ENCODE measurements around the gene PARVB.

Gene PARVB

DNA sequence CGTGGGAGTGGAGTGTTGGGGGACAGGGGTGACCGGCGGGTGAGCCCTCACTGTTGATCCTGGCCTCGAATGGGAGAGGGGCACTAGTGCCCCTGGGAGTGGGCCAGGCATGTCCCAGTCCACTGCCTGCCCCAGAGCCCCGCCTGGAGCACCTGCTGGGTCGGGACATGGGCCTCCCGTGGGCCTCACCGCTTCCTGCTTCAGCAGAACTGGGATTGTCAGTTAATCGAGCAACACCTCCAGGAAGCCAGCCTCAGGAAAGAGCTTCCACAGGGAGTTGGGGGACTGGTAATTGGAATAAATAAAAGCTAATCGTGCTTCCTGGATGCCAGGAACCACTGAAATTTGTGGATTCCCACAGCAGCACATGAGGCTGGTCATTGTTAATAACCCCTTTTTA, 43.8 kb downstream of the PARVB start:
- peak overlapping the region in 1 of 5 donors; percentile 17 for H3K4me3 ChIP-seq (ENCODE audit: low read depth in 1 of 5, low read length in 5 of 5)
- H3K27me3 ChIP-seq (ENCODE audit: control insufficient read depth in 5 of 5, insufficient read depth in 4 of 5, low read length in 5 of 5), result no peaks in the 10 kb centered on the region
- no peaks in the 10 kb centered on the region for H3K9me3 ChIP-seq (ENCODE audit: control insufficient read depth in 5 of 5, low read length in 5 of 5)
- H3K36me3 ChIP-seq (ENCODE audit: control insufficient read depth in 5 of 5, insufficient read depth in 5 of 5, low read length in 5 of 5), result peaks cover 0 to 2% (median 0%) of the 10 kb centered on the region in 5 donors
- H3K4me1 ChIP-seq (ENCODE audit: control insufficient read depth in 5 of 5, insufficient read depth in 5 of 5, low read length in 5 of 5), result peaks cover 4 to 33% (median 18%) of the 10 kb centered on the region in 5 donors
- peak overlapping the region; percentile 50 for H3K27ac ChIP-seq (ENCODE audit: low read depth, low read length)
- peak overlapping the region in 3 of 5 donors; percentile 0 to 48 (median 21) for H3K9ac ChIP-seq (ENCODE audit: low read length in 5 of 5)

GRCh38 chr22:44068422-44069191, 44.5 kb downstream of the PARVB start:
- peaks cover 4 to 33% (median 18%) of the 10 kb centered on the region in 5 donors for H3K4me1 ChIP-seq (ENCODE audit: control insufficient read depth in 5 of 5, insufficient read depth in 5 of 5, low read length in 5 of 5)
- H3K27me3 ChIP-seq (ENCODE audit: control insufficient read depth in 5 of 5, insufficient read depth in 4 of 5, low read length in 5 of 5), result no peaks in the 10 kb centered on the region
- peaks cover 0 to 2% (median 0%) of the 10 kb centered on the region in 5 donors for H3K36me3 ChIP-seq (ENCODE audit: control insufficient read depth in 5 of 5, insufficient read depth in 5 of 5, low read length in 5 of 5)
- peak overlapping the region; percentile 50 for H3K27ac ChIP-seq (ENCODE audit: low read depth, low read length)
- H3K9ac ChIP-seq (ENCODE audit: low read length in 5 of 5), result peak overlapping the region in 1 of 5 donors; percentile 41
- no peaks in the 10 kb centered on the region for H3K9me3 ChIP-seq (ENCODE audit: control insufficient read depth in 5 of 5, low read length in 5 of 5)
- H3K4me3 ChIP-seq (ENCODE audit: low read depth in 1 of 5, low read length in 5 of 5), result peak overlapping the region in 3 of 5 donors; percentile 6 to 17 (median 11)

DNA sequence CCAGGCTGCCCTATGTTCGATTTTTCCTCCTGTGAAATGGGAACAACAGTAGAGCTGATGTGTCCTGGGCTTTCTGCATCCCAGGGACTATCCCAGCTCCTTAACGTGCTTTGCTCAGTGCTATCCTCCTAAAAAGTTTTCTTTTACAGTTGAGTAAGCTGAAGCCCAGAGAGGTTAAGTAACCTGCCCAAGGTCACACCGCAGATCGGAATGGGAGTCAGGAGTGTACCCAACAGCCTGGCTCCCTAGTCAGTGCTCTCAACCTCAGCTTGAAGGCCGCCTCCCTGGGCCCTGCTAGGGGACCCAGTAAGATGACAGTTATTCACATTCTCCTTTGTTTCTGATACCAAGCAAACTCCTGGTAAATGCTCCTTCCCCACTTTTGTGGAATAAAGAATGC, 45.9 kb downstream of the PARVB start:
- peaks cover 0 to 8% (median 2%) of the 10 kb centered on the region in 5 donors for H3K36me3 ChIP-seq (ENCODE audit: control insufficient read depth in 5 of 5, insufficient read depth in 5 of 5, low read length in 5 of 5)
- H3K9ac ChIP-seq (ENCODE audit: low read length in 5 of 5), result no peak overlapping the region
- no peak overlapping the region for H3K27ac ChIP-seq (ENCODE audit: low read depth, low read length)
- H3K9me3 ChIP-seq (ENCODE audit: control insufficient read depth in 5 of 5, low read length in 5 of 5), result no peaks in the 10 kb centered on the region
- peaks cover 4 to 33% (median 18%) of the 10 kb centered on the region in 5 donors for H3K4me1 ChIP-seq (ENCODE audit: control insufficient read depth in 5 of 5, insufficient read depth in 5 of 5, low read length in 5 of 5)
- H3K4me3 ChIP-seq (ENCODE audit: low read depth in 1 of 5, low read length in 5 of 5), result no peak overlapping the region
- H3K27me3 ChIP-seq (ENCODE audit: control insufficient read depth in 5 of 5, insufficient read depth in 4 of 5, low read length in 5 of 5), result no peaks in the 10 kb centered on the region

DNA sequence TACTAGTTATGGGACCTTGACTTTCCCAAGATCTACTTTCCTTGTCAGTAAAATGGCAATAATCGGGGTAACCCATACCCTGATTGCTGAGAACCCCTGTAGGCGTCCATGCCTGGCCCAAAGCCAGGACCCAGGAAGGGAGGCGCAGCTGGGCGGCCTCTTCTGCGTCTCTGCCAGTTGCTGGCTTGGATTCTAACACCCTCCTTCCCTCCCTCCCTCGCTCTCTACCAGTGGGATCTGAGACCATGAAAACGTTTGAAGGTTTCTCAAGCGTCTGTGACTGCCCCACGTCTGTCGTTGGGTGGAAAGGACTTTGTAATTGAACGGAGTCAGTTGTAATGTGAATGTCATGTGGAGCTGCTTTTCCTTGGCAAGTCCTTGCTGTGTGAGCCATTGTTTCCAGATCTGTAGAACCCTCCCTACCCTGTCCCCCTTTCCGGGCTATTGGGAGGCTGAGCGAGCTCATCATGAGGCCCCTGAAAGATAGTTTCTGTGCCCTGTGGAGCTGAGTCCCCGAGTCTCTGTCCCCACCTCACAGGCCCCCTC, 47.8 kb downstream of the PARVB start:
- H3K4me1 ChIP-seq (ENCODE audit: control insufficient read depth in 5 of 5, insufficient read depth in 5 of 5, low read length in 5 of 5), result peaks cover 4 to 32% (median 17%) of the 10 kb centered on the region in 5 donors
- H3K9ac ChIP-seq (ENCODE audit: low read length in 5 of 5), result no peak overlapping the region
- H3K27ac ChIP-seq (ENCODE audit: low read depth, low read length), result no peak overlapping the region
- no peak overlapping the region for H3K4me3 ChIP-seq (ENCODE audit: low read depth in 1 of 5, low read length in 5 of 5)
- no peaks in the 10 kb centered on the region for H3K27me3 ChIP-seq (ENCODE audit: control insufficient read depth in 5 of 5, insufficient read depth in 4 of 5, low read length in 5 of 5)
- peaks cover 0 to 14% (median 2%) of the 10 kb centered on the region in 5 donors for H3K36me3 ChIP-seq (ENCODE audit: control insufficient read depth in 5 of 5, insufficient read depth in 5 of 5, low read length in 5 of 5)
- H3K9me3 ChIP-seq (ENCODE audit: control insufficient read depth in 5 of 5, low read length in 5 of 5), result no peaks in the 10 kb centered on the region

GRCh38 chr22:44074337-44074984, 50.4 kb downstream of the PARVB start:
- Histone ChIP-seq H3K4me1 (ENCODE audit: control insufficient read depth in 5 of 5, insufficient read depth in 5 of 5, low read length in 5 of 5) (peaks cover 0 to 6% (median 0%) of the 10 kb centered on the region in 5 donors), H3K36me3 (ENCODE audit: control insufficient read depth in 5 of 5, insufficient read depth in 5 of 5, low read length in 5 of 5) (peaks cover 0 to 14% (median 2%) of the 10 kb centered on the region in 5 donors), H3K27me3 (ENCODE audit: control insufficient read depth in 5 of 5, insufficient read depth in 4 of 5, low read length in 5 of 5) (no peaks in the 10 kb centered on the region), H3K9ac (ENCODE audit: low read length in 5 of 5) (no peak overlapping the region), H3K4me3 (ENCODE audit: low read depth in 1 of 5, low read length in 5 of 5) (no peak overlapping the region), H3K9me3 (ENCODE audit: control insufficient read depth in 5 of 5, low read length in 5 of 5) (no peaks in the 10 kb centered on the region), H3K27ac (ENCODE audit: low read depth, low read length) (no peak overlapping the region)

GRCh38 chr22:44075022-44075421, 50.9 kb downstream of the PARVB start:
- H3K4me3 ChIP-seq (ENCODE audit: low read depth in 1 of 5, low read length in 5 of 5), result no peak overlapping the region
- H3K9ac ChIP-seq (ENCODE audit: low read length in 5 of 5), result no peak overlapping the region
- no peaks in the 10 kb centered on the region for H3K27me3 ChIP-seq (ENCODE audit: control insufficient read depth in 5 of 5, insufficient read depth in 4 of 5, low read length in 5 of 5)
- H3K27ac ChIP-seq (ENCODE audit: low read depth, low read length), result no peak overlapping the region
- peaks cover 0 to 14% (median 2%) of the 10 kb centered on the region in 5 donors for H3K36me3 ChIP-seq (ENCODE audit: control insufficient read depth in 5 of 5, insufficient read depth in 5 of 5, low read length in 5 of 5)
- peaks cover 0 to 2% (median 0%) of the 10 kb centered on the region in 5 donors for H3K4me1 ChIP-seq (ENCODE audit: control insufficient read depth in 5 of 5, insufficient read depth in 5 of 5, low read length in 5 of 5)
- no peaks in the 10 kb centered on the region for H3K9me3 ChIP-seq (ENCODE audit: control insufficient read depth in 5 of 5, low read length in 5 of 5)

- Histone ChIP-seq H3K4me3 (ENCODE audit: low read depth in 1 of 5, low read length in 5 of 5) (no peak overlapping the region), H3K9ac (ENCODE audit: low read length in 5 of 5) (no peak overlapping the region), H3K36me3 (ENCODE audit: control insufficient read depth in 5 of 5, insufficient read depth in 5 of 5, low read length in 5 of 5) (peaks cover 0 to 14% (median 2%) of the 10 kb centered on the region in 5 donors), H3K9me3 (ENCODE audit: control insufficient read depth in 5 of 5, low read length in 5 of 5) (no peaks in the 10 kb centered on the region), H3K4me1 (ENCODE audit: control insufficient read depth in 5 of 5, insufficient read depth in 5 of 5, low read length in 5 of 5) (no peaks in the 10 kb centered on the region), H3K27me3 (ENCODE audit: control insufficient read depth in 5 of 5, insufficient read depth in 4 of 5, low read length in 5 of 5) (no peaks in the 10 kb centered on the region), H3K27ac (ENCODE audit: low read depth, low read length) (no peak overlapping the region)
These were observed 51.6 kb downstream of the PARVB start for GRCh38 chr22:44075670-44076069.

DNA sequence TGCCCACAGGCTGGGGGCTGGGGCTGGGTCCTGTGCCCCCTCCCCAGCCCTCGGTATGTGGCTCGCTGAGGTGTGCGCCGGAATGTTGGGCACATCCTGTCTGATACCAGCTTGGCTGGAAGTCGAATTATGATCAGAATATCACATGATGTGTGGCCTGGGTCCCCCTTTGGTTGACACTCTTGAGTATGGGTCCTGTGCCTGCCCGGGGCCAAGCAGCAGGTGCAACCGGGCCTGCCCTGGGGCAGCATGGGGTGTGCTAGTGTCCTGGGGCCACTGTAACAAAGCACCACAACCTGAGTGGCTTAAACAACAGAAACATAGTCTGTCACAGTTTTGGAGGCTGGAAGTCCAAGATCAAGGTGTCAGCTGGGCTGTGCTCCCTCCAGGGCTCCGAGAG, 52.7 kb downstream of the PARVB start:
- peaks cover 0 to 18% (median 2%) of the 10 kb centered on the region in 5 donors for H3K36me3 ChIP-seq (ENCODE audit: control insufficient read depth in 5 of 5, insufficient read depth in 5 of 5, low read length in 5 of 5)
- H3K4me3 ChIP-seq (ENCODE audit: low read depth in 1 of 5, low read length in 5 of 5), result no peak overlapping the region
- H3K4me1 ChIP-seq (ENCODE audit: control insufficient read depth in 5 of 5, insufficient read depth in 5 of 5, low read length in 5 of 5), result peaks cover 0 to 6% (median 0%) of the 10 kb centered on the region in 5 donors
- H3K27me3 ChIP-seq (ENCODE audit: control insufficient read depth in 5 of 5, insufficient read depth in 4 of 5, low read length in 5 of 5), result no peaks in the 10 kb centered on the region
- H3K9ac ChIP-seq (ENCODE audit: low read length in 5 of 5), result no peak overlapping the region
- no peaks in the 10 kb centered on the region for H3K9me3 ChIP-seq (ENCODE audit: control insufficient read depth in 5 of 5, low read length in 5 of 5)
- H3K27ac ChIP-seq (ENCODE audit: low read depth, low read length), result no peak overlapping the region

GRCh38 chr22:44080936-44081861, 57.1 kb downstream of the PARVB start:
- Histone ChIP-seq H3K36me3 (ENCODE audit: control insufficient read depth in 5 of 5, insufficient read depth in 5 of 5, low read length in 5 of 5) (peaks cover 0 to 30% (median 8%) of the 10 kb centered on the region in 5 donors), H3K4me1 (ENCODE audit: control insufficient read depth in 5 of 5, insufficient read depth in 5 of 5, low read length in 5 of 5) (peaks cover 0 to 14% (median 5%) of the 10 kb centered on the region in 5 donors), H3K27me3 (ENCODE audit: control insufficient read depth in 5 of 5, insufficient read depth in 4 of 5, low read length in 5 of 5) (no peaks in the 10 kb centered on the region), H3K4me3 (ENCODE audit: low read depth in 1 of 5, low read length in 5 of 5) (no peak overlapping the region), H3K9me3 (ENCODE audit: control insufficient read depth in 5 of 5, low read length in 5 of 5) (peaks cover 0 to 13% (median 11%) of the 10 kb centered on the region in 5 donors), H3K9ac (ENCODE audit: low read length in 5 of 5) (no peak overlapping the region), H3K27ac (ENCODE audit: low read depth, low read length) (no peak overlapping the region)
